WTC11 (cell line): ENCODE results near the gene IGSF11. TPM values are rescaled to one million over a fixed set of nuclear protein-coding genes. Genes with fewer than 3 reads are reported as not detected.
"Not testable (repeated sequence)": the region's sequence is repeated elsewhere in the genome, so short reads cannot be mapped to it uniquely, and the experiment has no call there.

Source experiments
- ATAC-seq: fragments of 200-7000 bp; cut with Tn5 transposase; 2 replicates; pipeline ENCODE4 v1.10.0; 2021; ENCODE audit warnings: mild to moderate bottlenecking, moderate library complexity
- CTCF ChIA-PET: fragments of 300-600 bp; sonication (Branson Sonifier 250); formaldehyde crosslinking; loops from one replicate; lab custom pipeline; 2021; ENCODE audit warnings: antibody characterized with exemption; lab: Charles Lee
- POLR2A ChIA-PET: fragments of 350-600 bp; sonication (Branson Sonifier 250); formaldehyde crosslinking; loops from one replicate; lab custom pipeline; 2021; ENCODE audit warnings: antibody characterized with exemption; lab: Charles Lee
- DNase-seq: peaks from one replicate; pipeline ENCODE4 v3.0.0; 2021; ENCODE audit warnings: low spot score
- H3K27ac Mint-ChIP-seq: 2 replicates; pipeline ENCODE4 v1.8.0; 2021; ENCODE audit warnings: mixed read lengths
- H3K27me3 Mint-ChIP-seq: 2 replicates; pipeline ENCODE4 v1.8.0; 2021; ENCODE audit warnings: low read depth, mild to moderate bottlenecking, moderate library complexity, mixed read lengths
- H3K36me3 Mint-ChIP-seq: 2 replicates; pipeline ENCODE4 v1.8.0; 2021; ENCODE audit warnings: mixed read lengths
- H3K4me1 Mint-ChIP-seq: 2 replicates; pipeline ENCODE4 v1.8.0; 2022; ENCODE audit warnings: mixed read lengths
- H3K4me3 Mint-ChIP-seq: 2 replicates; pipeline ENCODE4 v1.8.0; 2021; ENCODE audit warnings: mild to moderate bottlenecking, moderate library complexity, mixed read lengths
- H3K9me3 Mint-ChIP-seq: 2 replicates; pipeline ENCODE4 v1.8.0; 2021; ENCODE audit warnings: mixed read lengths
- EMX1 ChIP-seq: fragments of 250-450 bp; sonication (Bioruptor Pico); IDR thresholded peaks from 2 replicates; pipeline ENCODE4 v1.8.0; 2021; ENCODE audit warnings: mild to moderate bottlenecking
- PRRX2 ChIP-seq: fragments of 250-450 bp; sonication (Bioruptor Pico); IDR thresholded peaks from 2 replicates; pipeline ENCODE4 v1.8.0; 2021; ENCODE audit warnings: mild to moderate bottlenecking
- RORB ChIP-seq: fragments of 250-450 bp; sonication (Bioruptor Pico); IDR thresholded peaks from 2 replicates; pipeline ENCODE4 v1.9.0; 2021; ENCODE audit warnings: mild to moderate bottlenecking
- SP1 ChIP-seq: sonication (generic); formaldehyde crosslinking; conservative IDR thresholded peaks from 2 replicates; pipeline ENCODE4 v1.8.1; 2022; ENCODE audit warnings: missing genetic modification reagents
- STAT6 ChIP-seq: sonication (generic); formaldehyde crosslinking; conservative IDR thresholded peaks from 2 replicates; pipeline ENCODE4 v1.8.1; 2023; ENCODE audit warnings: mild to moderate bottlenecking, low read depth, missing genetic modification reagents, moderate library complexity
- TP53 ChIP-seq: sonication (generic); formaldehyde crosslinking; IDR thresholded peaks from 2 replicates; pipeline ENCODE4 v1.8.1; 2023; ENCODE audit warnings: mild to moderate bottlenecking, missing genetic modification reagents
- USF2 ChIP-seq: sonication (generic); formaldehyde crosslinking; IDR thresholded peaks from 2 replicates; pipeline ENCODE4 v1.8.1; 2023; ENCODE audit warnings: mild to moderate bottlenecking, missing genetic modification reagents, moderate library complexity
- ZNF219 ChIP-seq: sonication (generic); formaldehyde crosslinking; IDR thresholded peaks from 2 replicates; pipeline ENCODE4 v1.8.0; 2023; ENCODE audit warnings: missing genetic modification reagents, mild to moderate bottlenecking, borderline replicate concordance
- ZNF396 ChIP-seq: fragments of 250-450 bp; sonication (Bioruptor Pico); IDR thresholded peaks from 2 replicates; pipeline ENCODE4 v1.8.0; 2021; ENCODE audit warnings: mild to moderate bottlenecking, moderate library complexity, borderline replicate concordance
- total RNA-seq: library from RNA; stranded (reverse); gene quantifications from 3 replicates; pipeline ENCODE4 v1.2.3, GENCODE V29; 2021
- TF ChIP-seq, protein P1 (sequence below): sonication (generic); formaldehyde crosslinking; IDR thresholded peaks from 2 replicates; pipeline ENCODE4 v1.8.0; 2023; ENCODE audit warnings: missing genetic modification reagents, mild to moderate bottlenecking, borderline replicate concordance
- TF ChIP-seq, protein P2 (sequence below): fragments of 250-450 bp; sonication (Bioruptor Pico); IDR thresholded peaks from 2 replicates; pipeline ENCODE4 v1.9.0; 2021; ENCODE audit warnings: mild to moderate bottlenecking, borderline replicate concordance
- TF ChIP-seq, protein P3 (sequence below): sonication (generic); formaldehyde crosslinking; IDR thresholded peaks from 2 replicates; pipeline ENCODE4 v1.8.1; 2023; ENCODE audit warnings: mild to moderate bottlenecking, missing genetic modification reagents, borderline replicate concordance

IGSF11 gene
- total RNA-seq, 1 experiment from 2014 or later = 1.6 TPM

DNA sequence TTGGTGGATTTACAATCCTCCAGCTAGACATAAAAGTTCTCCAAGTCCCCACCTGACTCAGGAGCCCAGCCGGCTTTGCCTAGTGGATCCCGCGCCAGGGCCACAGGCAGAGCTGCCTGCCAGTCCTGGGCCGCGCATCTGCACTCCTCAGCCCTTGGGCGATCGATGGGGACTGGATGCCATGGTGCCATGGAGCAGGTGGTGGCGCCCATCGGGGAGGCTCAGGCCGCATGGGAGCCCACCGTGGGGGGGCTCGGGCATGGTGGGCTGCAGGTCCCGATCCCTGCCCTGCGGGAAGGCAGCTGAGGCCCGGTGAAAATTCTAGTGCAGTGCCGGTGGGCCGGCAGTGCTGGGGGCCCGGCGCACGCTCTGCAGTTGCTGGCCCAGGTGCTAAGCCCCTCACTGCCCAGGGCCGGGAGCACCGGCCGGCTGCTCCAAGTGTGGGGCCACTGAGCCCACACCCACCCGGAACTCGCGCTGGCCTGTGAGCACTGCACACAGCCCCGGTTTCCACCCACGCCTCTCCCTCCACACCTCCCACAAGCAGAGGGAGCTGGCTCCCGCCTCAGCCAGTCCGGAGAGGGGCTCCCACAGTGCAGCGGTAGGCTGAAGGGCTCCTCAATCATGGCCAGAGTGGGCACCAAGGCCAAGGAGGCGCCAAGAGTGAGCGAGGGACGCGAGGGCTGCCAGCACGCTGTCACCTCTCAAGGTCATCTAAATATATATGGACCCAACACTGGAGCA is 38.8 kb upstream of the IGSF11 start (continued):
- TF ChIP-seq ZNF219 (CRISPR knock-in tag) (no peak), ZNF396 (CRISPR knock-in tag) (no peak), EMX1 (no peak), TP53 (CRISPR knock-in tag) (no peak), USF2 (no peak), RORB (CRISPR knock-in tag) (no peak), PRRX2 (CRISPR knock-in tag) (no peak)
- TF ChIP-seq, protein P1, sequence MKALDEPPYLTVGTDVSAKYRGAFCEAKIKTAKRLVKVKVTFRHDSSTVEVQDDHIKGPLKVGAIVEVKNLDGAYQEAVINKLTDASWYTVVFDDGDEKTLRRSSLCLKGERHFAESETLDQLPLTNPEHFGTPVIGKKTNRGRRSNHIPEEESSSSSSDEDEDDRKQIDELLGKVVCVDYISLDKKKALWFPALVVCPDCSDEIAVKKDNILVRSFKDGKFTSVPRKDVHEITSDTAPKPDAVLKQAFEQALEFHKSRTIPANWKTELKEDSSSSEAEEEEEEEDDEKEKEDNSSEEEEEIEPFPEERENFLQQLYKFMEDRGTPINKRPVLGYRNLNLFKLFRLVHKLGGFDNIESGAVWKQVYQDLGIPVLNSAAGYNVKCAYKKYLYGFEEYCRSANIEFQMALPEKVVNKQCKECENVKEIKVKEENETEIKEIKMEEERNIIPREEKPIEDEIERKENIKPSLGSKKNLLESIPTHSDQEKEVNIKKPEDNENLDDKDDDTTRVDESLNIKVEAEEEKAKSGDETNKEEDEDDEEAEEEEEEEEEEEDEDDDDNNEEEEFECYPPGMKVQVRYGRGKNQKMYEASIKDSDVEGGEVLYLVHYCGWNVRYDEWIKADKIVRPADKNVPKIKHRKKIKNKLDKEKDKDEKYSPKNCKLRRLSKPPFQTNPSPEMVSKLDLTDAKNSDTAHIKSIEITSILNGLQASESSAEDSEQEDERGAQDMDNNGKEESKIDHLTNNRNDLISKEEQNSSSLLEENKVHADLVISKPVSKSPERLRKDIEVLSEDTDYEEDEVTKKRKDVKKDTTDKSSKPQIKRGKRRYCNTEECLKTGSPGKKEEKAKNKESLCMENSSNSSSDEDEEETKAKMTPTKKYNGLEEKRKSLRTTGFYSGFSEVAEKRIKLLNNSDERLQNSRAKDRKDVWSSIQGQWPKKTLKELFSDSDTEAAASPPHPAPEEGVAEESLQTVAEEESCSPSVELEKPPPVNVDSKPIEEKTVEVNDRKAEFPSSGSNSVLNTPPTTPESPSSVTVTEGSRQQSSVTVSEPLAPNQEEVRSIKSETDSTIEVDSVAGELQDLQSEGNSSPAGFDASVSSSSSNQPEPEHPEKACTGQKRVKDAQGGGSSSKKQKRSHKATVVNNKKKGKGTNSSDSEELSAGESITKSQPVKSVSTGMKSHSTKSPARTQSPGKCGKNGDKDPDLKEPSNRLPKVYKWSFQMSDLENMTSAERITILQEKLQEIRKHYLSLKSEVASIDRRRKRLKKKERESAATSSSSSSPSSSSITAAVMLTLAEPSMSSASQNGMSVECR (CRISPR knock-in tag) = no peak
- TF ChIP-seq, protein P2, sequence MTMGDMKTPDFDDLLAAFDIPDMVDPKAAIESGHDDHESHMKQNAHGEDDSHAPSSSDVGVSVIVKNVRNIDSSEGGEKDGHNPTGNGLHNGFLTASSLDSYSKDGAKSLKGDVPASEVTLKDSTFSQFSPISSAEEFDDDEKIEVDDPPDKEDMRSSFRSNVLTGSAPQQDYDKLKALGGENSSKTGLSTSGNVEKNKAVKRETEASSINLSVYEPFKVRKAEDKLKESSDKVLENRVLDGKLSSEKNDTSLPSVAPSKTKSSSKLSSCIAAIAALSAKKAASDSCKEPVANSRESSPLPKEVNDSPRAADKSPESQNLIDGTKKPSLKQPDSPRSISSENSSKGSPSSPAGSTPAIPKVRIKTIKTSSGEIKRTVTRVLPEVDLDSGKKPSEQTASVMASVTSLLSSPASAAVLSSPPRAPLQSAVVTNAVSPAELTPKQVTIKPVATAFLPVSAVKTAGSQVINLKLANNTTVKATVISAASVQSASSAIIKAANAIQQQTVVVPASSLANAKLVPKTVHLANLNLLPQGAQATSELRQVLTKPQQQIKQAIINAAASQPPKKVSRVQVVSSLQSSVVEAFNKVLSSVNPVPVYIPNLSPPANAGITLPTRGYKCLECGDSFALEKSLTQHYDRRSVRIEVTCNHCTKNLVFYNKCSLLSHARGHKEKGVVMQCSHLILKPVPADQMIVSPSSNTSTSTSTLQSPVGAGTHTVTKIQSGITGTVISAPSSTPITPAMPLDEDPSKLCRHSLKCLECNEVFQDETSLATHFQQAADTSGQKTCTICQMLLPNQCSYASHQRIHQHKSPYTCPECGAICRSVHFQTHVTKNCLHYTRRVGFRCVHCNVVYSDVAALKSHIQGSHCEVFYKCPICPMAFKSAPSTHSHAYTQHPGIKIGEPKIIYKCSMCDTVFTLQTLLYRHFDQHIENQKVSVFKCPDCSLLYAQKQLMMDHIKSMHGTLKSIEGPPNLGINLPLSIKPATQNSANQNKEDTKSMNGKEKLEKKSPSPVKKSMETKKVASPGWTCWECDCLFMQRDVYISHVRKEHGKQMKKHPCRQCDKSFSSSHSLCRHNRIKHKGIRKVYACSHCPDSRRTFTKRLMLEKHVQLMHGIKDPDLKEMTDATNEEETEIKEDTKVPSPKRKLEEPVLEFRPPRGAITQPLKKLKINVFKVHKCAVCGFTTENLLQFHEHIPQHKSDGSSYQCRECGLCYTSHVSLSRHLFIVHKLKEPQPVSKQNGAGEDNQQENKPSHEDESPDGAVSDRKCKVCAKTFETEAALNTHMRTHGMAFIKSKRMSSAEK = no peak
- TF ChIP-seq, all 79 proteins: peak for 0

DNA sequence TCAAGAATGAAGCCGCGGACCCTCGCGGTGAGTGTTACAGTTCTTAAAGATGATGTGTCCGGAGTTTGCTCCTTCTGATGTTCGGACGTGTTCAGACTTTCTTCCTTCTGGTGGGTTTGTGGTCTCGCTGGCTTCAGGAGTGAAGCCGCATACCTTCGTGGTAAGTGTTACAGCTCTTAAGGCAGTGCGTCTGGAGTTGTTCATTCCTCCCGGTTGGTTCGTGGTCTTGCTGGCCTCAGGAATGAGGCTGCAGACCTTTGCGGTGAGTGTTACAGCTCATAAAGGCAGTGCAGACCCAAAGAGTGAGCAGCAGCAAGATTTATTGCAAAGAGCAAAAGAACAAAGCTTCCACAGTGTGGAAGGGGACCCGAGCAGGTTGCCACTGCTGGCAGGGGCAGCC is 37.8 kb upstream of the IGSF11 start:
- H3K4me1 Mint-ChIP-seq, ATAC-seq, H3K27me3 Mint-ChIP-seq, DNase-seq, H3K4me3 Mint-ChIP-seq, H3K27ac Mint-ChIP-seq, POLR2A ChIA-PET, CTCF ChIA-PET: not testable (repeated sequence)
- Mint-ChIP-seq H3K36me3 (peaks cover 28% of the 10 kb centered on the region), H3K9me3 (peaks cover 39% of the 10 kb centered on the region)

DNA sequence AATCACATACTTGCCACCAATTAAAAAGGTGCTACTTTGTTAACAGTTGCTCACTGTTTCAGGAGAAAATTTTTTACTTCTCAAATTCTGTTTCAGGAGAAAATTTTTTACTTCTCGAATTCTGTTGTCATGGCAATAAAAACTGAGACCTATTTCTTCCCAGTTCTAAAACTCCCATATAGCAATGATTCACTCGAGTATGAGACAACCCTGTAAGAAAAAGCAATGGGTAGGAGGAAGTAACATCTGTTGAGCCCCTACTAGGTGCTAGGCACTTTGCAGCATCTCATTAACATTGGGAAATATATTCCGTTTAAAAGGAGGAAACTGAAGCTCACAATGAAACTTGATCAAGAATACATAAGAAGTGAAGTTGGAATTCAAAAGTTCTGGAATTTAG is 35.1 kb upstream of the IGSF11 start:
- Mint-ChIP-seq H3K27me3 (no peaks in the 10 kb centered on the region), H3K9me3 (peaks cover 27% of the 10 kb centered on the region), H3K36me3 (peaks cover 18% of the 10 kb centered on the region), H3K4me3 (no peak overlapping the region), H3K4me1 (no peaks in the 10 kb centered on the region), H3K27ac (no peak overlapping the region)
- POLR2A ChIA-PET = no interaction called here
- CTCF ChIA-PET = no interaction called here
- DNase-seq (no peak), ATAC-seq (no peak)
- TF ChIP-seq SP1 (CRISPR knock-in tag) = no peak
- TF ChIP-seq, protein P3, sequence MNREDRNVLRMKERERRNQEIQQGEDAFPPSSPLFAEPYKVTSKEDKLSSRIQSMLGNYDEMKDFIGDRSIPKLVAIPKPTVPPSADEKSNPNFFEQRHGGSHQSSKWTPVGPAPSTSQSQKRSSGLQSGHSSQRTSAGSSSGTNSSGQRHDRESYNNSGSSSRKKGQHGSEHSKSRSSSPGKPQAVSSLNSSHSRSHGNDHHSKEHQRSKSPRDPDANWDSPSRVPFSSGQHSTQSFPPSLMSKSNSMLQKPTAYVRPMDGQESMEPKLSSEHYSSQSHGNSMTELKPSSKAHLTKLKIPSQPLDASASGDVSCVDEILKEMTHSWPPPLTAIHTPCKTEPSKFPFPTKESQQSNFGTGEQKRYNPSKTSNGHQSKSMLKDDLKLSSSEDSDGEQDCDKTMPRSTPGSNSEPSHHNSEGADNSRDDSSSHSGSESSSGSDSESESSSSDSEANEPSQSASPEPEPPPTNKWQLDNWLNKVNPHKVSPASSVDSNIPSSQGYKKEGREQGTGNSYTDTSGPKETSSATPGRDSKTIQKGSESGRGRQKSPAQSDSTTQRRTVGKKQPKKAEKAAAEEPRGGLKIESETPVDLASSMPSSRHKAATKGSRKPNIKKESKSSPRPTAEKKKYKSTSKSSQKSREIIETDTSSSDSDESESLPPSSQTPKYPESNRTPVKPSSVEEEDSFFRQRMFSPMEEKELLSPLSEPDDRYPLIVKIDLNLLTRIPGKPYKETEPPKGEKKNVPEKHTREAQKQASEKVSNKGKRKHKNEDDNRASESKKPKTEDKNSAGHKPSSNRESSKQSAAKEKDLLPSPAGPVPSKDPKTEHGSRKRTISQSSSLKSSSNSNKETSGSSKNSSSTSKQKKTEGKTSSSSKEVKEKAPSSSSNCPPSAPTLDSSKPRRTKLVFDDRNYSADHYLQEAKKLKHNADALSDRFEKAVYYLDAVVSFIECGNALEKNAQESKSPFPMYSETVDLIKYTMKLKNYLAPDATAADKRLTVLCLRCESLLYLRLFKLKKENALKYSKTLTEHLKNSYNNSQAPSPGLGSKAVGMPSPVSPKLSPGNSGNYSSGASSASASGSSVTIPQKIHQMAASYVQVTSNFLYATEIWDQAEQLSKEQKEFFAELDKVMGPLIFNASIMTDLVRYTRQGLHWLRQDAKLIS (CRISPR knock-in tag) = no peak
- no peak for TF ChIP-seq STAT6 (CRISPR knock-in tag)
